ENCODE measurements around the gene PAPPA2.
A peak's percentile ranks its signal among the peaks of the same experiment; 100 is the strongest.

The PAPPA2 gene

GRCh38 chr1:176601348-176601747 lies 138.4 kb downstream of the PAPPA2 start:
- Histone ChIP-seq H3K4ac (ENCODE audit: low read depth, low read length) (no peak overlapping the region), H2BK120ac (ENCODE audit: insufficient read depth, low read length, poor library complexity) (no peak overlapping the region), H3K18ac (ENCODE audit: low read length) (no peak overlapping the region), H4K91ac (ENCODE audit: low read depth, low read length) (peak overlapping the region; percentile 34), H3K4me3 (ENCODE audit: low read depth, low read length) (no peak overlapping the region), H4K12ac (ENCODE audit: low read depth, low read length) (no peak overlapping the region), H3K79me2 (ENCODE audit: control insufficient read depth, insufficient read depth, low read length, poor library complexity) (no peaks in the 10 kb centered on the region), H2BK12ac (ENCODE audit: low read length) (no peak overlapping the region), H3K27ac (ENCODE audit: low read depth, low read length) (peak overlapping the region; percentile 80), H3K27me3 (ENCODE audit: insufficient read depth, low read length) (no peaks in the 10 kb centered on the region), H2AK5ac (ENCODE audit: low read length) (no peak overlapping the region), H4K8ac (ENCODE audit: low read depth, low read length) (no peak overlapping the region), H3K9ac (ENCODE audit: low read length) (no peak overlapping the region), H3K4me2 (ENCODE audit: low read length) (no peak overlapping the region), H2AFZ (ENCODE audit: insufficient read depth, low read length, poor library complexity) (no peak overlapping the region), H3K4me1 (ENCODE audit: control insufficient read depth in 1 of 2, insufficient read depth in 2 of 2, low read length in 2 of 2) (peaks cover 6 to 16% of the 10 kb centered on the region in 2 experiments), H3K36me3 (ENCODE audit: control insufficient read depth in 1 of 2, insufficient read depth in 2 of 2, low read length in 2 of 2) (no peaks in the 10 kb centered on the region), H3K23ac (ENCODE audit: low read length) (no peak overlapping the region), H3K9me3 (ENCODE audit: insufficient read depth, low read depth, low read length) (no peaks in the 10 kb centered on the region), H2BK5ac (ENCODE audit: low read depth, low read length, poor library complexity) (no peak overlapping the region), H3K14ac (ENCODE audit: low read length) (no peak overlapping the region), H3K79me1 (ENCODE audit: low read length) (peaks cover 14% of the 10 kb centered on the region)
- WGBS (ENCODE audit: extremely low coverage, insufficient coverage, insufficient read length): no CpG with 5 or more reads among the region's 3 CpGs
- DNase-seq: peak; percentile 3 to 46

DNA sequence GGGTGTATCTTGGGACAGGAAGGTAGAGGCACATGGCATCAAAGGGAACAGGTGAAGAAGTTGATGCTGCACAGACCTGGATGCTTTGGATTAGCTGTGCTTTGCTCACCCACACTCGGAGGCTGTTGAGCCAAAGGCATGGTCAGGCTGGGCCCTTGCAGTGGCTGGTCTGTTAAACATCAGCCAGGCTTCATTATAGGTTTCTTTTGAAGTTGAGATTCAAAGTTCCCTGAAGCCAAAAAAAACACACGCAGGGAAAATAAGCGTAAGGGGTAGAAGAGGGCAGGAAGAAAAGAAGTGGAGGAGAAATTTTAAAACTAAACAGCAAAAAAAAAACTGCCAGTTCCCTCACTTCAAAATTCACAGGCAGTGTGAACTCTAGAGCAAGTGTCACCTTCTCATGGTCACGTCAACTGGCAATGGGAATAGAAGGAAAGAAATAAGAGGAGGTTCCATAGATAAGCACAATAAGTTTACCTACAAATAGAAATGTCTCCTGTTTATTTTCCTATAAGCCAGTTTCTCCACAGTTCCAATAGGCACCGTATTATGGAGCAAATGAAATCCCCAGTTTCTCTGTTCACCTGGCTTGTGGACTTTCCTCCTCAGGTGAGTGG lies 139.5 kb downstream of the PAPPA2 start:
- peak overlapping the region; percentile 54 for H3K4me2 ChIP-seq (ENCODE audit: low read length)
- no CpG with 5 or more reads among the region's 5 CpGs for WGBS (ENCODE audit: extremely low coverage, insufficient coverage, insufficient read length)

GRCh38 chr1:176603696-176604095 lies 140.7 kb downstream of the PAPPA2 start:
- Histone ChIP-seq H2AFZ (ENCODE audit: insufficient read depth, low read length, poor library complexity) (no peak overlapping the region), H4K91ac (ENCODE audit: low read depth, low read length) (peak overlapping the region; percentile 61)

More for the DNA sequence above, 139.5 kb downstream of the PAPPA2 start:
- Histone ChIP-seq H3K14ac (ENCODE audit: low read length) (peak overlapping the region; percentile 74), H2BK12ac (ENCODE audit: low read length) (peak overlapping the region; percentile 89), H3K79me1 (ENCODE audit: low read length) (peaks cover 14% of the 10 kb centered on the region), H4K12ac (ENCODE audit: low read depth, low read length) (no peak overlapping the region), H3K18ac (ENCODE audit: low read length) (no peak overlapping the region), H3K9me3 (ENCODE audit: insufficient read depth, low read depth, low read length) (no peaks in the 10 kb centered on the region), H3K4me1 (ENCODE audit: control insufficient read depth in 1 of 2, insufficient read depth in 2 of 2, low read length in 2 of 2) (peaks cover 6 to 16% of the 10 kb centered on the region in 2 experiments), H4K8ac (ENCODE audit: low read depth, low read length) (peak overlapping the region; percentile 38), H2BK5ac (ENCODE audit: low read depth, low read length, poor library complexity) (peak overlapping the region; percentile 96), H3K27ac (ENCODE audit: low read depth, low read length) (peak overlapping the region; percentile 97), H3K27me3 (ENCODE audit: insufficient read depth, low read length) (no peaks in the 10 kb centered on the region), H4K91ac (ENCODE audit: low read depth, low read length) (peak overlapping the region; percentile 87), H3K4ac (ENCODE audit: low read depth, low read length) (no peak overlapping the region), H3K23ac (ENCODE audit: low read length) (no peak overlapping the region), H3K79me2 (ENCODE audit: control insufficient read depth, insufficient read depth, low read length, poor library complexity) (no peaks in the 10 kb centered on the region), H3K9ac (ENCODE audit: low read length) (no peak overlapping the region), H2AK5ac (ENCODE audit: low read length) (no peak overlapping the region), H2BK120ac (ENCODE audit: insufficient read depth, low read length, poor library complexity) (peak overlapping the region; percentile 88), H2AFZ (ENCODE audit: insufficient read depth, low read length, poor library complexity) (no peak overlapping the region), H3K4me3 (ENCODE audit: low read depth, low read length) (no peak overlapping the region), H3K36me3 (ENCODE audit: control insufficient read depth in 1 of 2, insufficient read depth in 2 of 2, low read length in 2 of 2) (no peaks in the 10 kb centered on the region)
- DNase-seq: no peak

DNA sequence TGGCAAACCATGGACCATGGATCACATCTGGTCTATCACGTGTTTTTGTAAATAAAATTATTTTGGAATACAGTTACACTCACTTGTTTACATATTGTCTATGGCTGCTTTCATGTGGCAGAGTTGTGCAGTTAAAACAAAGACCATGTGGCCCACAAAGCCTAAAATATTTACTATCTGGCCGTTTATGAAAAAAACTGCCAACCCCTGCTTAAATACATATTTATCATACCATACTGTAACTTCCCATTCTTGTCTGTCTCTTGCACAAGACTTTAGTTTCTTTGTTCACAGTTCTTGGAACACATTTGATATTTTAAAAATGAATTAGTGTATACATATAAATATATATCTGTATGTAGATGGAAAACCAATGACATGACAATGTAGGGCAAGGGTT lies 141.5 kb downstream of the PAPPA2 start:
- Histone ChIP-seq H3K9ac (ENCODE audit: low read length) (no peak overlapping the region), H3K4ac (ENCODE audit: low read depth, low read length) (no peak overlapping the region), H2AFZ (ENCODE audit: insufficient read depth, low read length, poor library complexity) (no peak overlapping the region), H2BK12ac (ENCODE audit: low read length) (no peak overlapping the region), H3K79me2 (ENCODE audit: control insufficient read depth, insufficient read depth, low read length, poor library complexity) (no peaks in the 10 kb centered on the region), H3K9me3 (ENCODE audit: insufficient read depth, low read depth, low read length) (no peaks in the 10 kb centered on the region), H2AK5ac (ENCODE audit: low read length) (no peak overlapping the region), H3K79me1 (ENCODE audit: low read length) (peaks cover 14% of the 10 kb centered on the region), H2BK120ac (ENCODE audit: insufficient read depth, low read length, poor library complexity) (no peak overlapping the region), H4K12ac (ENCODE audit: low read depth, low read length) (no peak overlapping the region), H3K27me3 (ENCODE audit: insufficient read depth, low read length) (no peaks in the 10 kb centered on the region), H3K18ac (ENCODE audit: low read length) (no peak overlapping the region), H3K4me2 (ENCODE audit: low read length) (no peak overlapping the region), H2BK5ac (ENCODE audit: low read depth, low read length, poor library complexity) (no peak overlapping the region), H3K4me3 (ENCODE audit: low read depth, low read length) (no peak overlapping the region), H4K8ac (ENCODE audit: low read depth, low read length) (no peak overlapping the region), H4K91ac (ENCODE audit: low read depth, low read length) (no peak overlapping the region), H3K36me3 (ENCODE audit: control insufficient read depth in 1 of 2, insufficient read depth in 2 of 2, low read length in 2 of 2) (no peaks in the 10 kb centered on the region), H3K23ac (ENCODE audit: low read length) (no peak overlapping the region), H3K27ac (ENCODE audit: low read depth, low read length) (no peak overlapping the region), H3K4me1 (ENCODE audit: control insufficient read depth in 1 of 2, insufficient read depth in 2 of 2, low read length in 2 of 2) (peaks cover 7 to 16% of the 10 kb centered on the region in 2 experiments), H3K14ac (ENCODE audit: low read length) (no peak overlapping the region)
- DNase-seq: peak in 1 of 2 donors; percentile 66
- no CpG with 5 or more reads among the region's 2 CpGs for WGBS (ENCODE audit: extremely low coverage, insufficient coverage, insufficient read length)

More at GRCh38 chr1:176603696-176604095, 140.7 kb downstream of the PAPPA2 start:
- Histone ChIP-seq H3K27me3 (ENCODE audit: insufficient read depth, low read length) (no peaks in the 10 kb centered on the region), H3K36me3 (ENCODE audit: control insufficient read depth in 1 of 2, insufficient read depth in 2 of 2, low read length in 2 of 2) (no peaks in the 10 kb centered on the region), H3K4me1 (ENCODE audit: control insufficient read depth in 1 of 2, insufficient read depth in 2 of 2, low read length in 2 of 2) (peaks cover 6 to 16% of the 10 kb centered on the region in 2 experiments), H2BK5ac (ENCODE audit: low read depth, low read length, poor library complexity) (peak overlapping the region; percentile 96), H3K4me3 (ENCODE audit: low read depth, low read length) (no peak overlapping the region), H2BK120ac (ENCODE audit: insufficient read depth, low read length, poor library complexity) (peak overlapping the region; percentile 76), H2BK12ac (ENCODE audit: low read length) (peak overlapping the region; percentile 81), H3K4me2 (ENCODE audit: low read length) (no peak overlapping the region), H3K79me2 (ENCODE audit: control insufficient read depth, insufficient read depth, low read length, poor library complexity) (no peaks in the 10 kb centered on the region), H3K4ac (ENCODE audit: low read depth, low read length) (no peak overlapping the region), H2AK5ac (ENCODE audit: low read length) (peak overlapping the region; percentile 2), H3K79me1 (ENCODE audit: low read length) (peaks cover 14% of the 10 kb centered on the region), H3K9ac (ENCODE audit: low read length) (no peak overlapping the region), H3K18ac (ENCODE audit: low read length) (no peak overlapping the region), H4K12ac (ENCODE audit: low read depth, low read length) (no peak overlapping the region), H3K23ac (ENCODE audit: low read length) (no peak overlapping the region), H4K8ac (ENCODE audit: low read depth, low read length) (no peak overlapping the region), H3K14ac (ENCODE audit: low read length) (no peak overlapping the region), H3K9me3 (ENCODE audit: insufficient read depth, low read depth, low read length) (no peaks in the 10 kb centered on the region), H3K27ac (ENCODE audit: low read depth, low read length) (peak overlapping the region; percentile 97)
- no peak for DNase-seq
- WGBS (ENCODE audit: extremely low coverage, insufficient coverage, insufficient read length): no CpG with 5 or more reads among the region's 1 CpG

Measured in trophoblast cell (in vitro differentiated cells and primary cell).